CD4-positive, alpha-beta T cell treated with Interleukin-17A for 4 hours (primary cell): ENCODE measurements around the gene COL9A3.
A peak's percentile ranks its signal among the peaks of the same experiment; 100 is the strongest.

Source experiments
- DNase-seq: peaks from one replicate; pipeline ENCODE4 v3.0.0-alpha.2; 2020; ENCODE audit warnings: mixed read lengths

The COL9A3 gene

GRCh38 chr20:62825986-62826645 is 9.3 kb downstream of the COL9A3 start:
- no peak for DNase-seq

DNA sequence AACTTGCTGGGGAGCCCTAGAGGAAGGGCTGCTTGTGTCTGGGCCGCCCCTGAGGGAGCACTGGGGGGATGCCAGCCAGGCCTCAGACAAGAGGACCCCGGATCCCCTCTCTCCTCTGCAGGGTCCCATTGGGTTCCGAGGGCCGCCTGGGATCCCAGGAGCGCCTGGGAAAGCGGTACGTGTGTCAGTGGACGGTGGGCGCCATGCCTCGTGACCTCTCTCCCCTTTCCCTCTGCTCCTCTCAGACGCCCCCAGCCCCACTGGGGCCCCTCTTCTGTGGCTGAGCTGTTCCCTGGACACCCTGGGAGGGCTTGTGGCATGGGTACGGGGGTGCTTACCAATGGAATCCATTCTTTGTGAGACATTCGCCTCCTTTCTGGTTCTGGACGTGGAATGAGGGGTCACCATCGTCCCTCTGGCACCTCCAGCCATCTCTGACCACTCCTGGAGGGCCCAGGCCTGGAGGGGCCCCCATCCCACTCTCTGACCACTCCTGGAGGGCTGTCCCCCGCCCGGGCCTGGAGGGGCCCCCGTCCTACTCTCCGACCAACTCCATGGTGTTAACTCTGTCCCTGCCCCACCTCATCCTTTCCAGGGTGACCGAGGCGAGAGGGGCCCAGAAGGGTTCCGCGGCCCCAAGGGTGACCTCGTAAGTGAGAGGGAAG is 9.9 kb downstream of the COL9A3 start:
- no peak for DNase-seq

- DNase-seq = no peak
These were observed 10.6 kb downstream of the COL9A3 start for GRCh38 chr20:62827311-62828038.

- no peak for DNase-seq
These were observed 11.2 kb downstream of the COL9A3 start for GRCh38 chr20:62828051-62828450.

DNA sequence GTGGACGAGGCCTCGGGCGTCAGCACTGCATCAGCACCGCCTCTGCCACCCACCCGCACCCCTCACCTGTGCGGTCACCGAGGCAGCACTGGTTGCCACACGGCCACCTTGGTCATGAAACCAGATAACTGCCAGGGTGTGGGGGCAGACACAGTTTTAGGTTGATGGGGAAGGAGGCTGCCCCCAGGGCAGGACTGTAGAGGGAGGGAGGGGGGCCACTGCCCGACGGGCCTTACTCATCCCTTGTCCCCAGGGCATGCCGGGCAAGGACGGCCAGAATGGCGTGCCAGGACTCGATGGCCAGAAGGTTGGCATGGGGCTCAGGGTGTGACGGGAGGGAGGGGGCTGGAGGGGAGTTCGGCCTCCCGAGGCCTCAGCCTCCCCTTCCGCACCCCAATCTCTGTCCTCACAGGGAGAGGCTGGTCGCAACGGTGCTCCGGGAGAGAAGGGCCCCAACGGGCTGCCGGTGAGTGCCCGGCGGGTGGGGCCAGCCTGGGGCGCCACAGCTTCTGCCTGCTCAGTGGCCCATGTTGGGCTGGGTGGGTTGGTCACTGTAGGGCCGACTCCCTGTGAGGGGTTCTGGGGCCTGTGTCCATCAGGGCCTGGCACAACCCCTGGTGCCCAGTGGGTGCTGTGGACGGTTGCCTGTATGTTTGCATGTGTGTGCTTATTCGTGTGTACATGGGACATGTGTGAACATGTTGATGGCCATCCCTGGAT is 11.8 kb downstream of the COL9A3 start:
- no peak for DNase-seq

- DNase-seq = no peak
These were observed 12.7 kb downstream of the COL9A3 start for GRCh38 chr20:62829231-62830230.

DNA sequence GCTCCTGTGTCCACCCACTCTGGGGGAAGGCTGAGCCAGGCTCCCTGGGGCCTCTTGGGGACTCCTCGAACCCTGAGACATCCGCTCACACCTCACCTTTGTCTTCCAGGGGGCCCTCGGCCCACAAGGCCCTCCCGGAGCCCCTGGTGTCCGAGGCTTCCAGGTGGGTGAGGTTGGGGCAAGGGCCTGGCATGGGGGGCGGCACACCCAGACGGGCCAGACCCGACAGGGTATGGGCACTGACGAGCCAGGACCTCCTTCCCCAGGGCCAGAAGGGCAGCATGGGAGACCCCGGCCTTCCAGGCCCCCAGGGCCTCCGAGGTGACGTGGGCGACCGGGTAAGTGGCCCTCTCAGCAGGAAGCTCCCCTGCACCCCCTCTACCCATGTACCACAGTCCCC is 13.4 kb downstream of the COL9A3 start:
- DNase-seq = no peak

GRCh38 chr20:62830821-62831220 is 14.0 kb downstream of the COL9A3 start:
- no peak for DNase-seq

DNA sequence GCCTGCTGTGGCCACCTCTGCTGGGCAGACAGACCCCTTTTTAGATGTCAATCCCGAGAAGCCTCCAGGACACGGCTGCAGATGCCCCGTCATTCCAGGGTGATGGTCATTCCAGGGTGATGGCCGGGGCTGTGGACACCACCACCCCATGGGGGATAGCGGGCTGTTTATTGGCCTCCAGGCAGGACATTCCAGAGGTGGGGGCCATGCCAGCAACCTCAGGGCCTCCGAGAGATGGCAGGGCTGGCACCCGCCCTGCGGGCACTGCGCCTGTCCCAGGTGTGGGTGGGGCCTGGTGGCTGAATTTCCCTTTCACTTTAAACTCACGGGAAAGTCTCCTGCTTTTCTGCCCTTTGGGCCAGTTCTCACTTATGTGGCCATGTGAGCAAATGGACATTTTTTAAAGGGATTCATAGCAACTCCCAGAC is 14.5 kb downstream of the COL9A3 start:
- no peak for DNase-seq

DNA sequence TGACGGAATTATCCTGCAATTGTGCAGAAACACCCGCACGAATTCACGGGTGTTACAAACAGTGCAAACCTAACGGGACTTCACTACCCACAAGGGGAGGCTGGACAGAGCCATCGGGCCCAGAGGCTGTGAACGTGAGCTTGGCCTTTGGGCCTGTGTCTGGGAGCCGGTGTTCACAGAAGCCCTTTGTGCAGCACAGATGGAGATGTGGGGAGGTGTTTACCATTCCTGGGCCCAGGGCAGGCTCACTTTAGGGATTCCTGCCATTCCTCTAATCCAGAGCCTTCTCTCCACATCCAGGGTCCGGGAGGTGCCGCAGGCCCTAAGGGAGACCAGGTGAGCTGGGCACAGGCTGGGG is 15.0 kb downstream of the COL9A3 start:
- DNase-seq = no peak

GRCh38 chr20:62832212-62832922 is 15.5 kb downstream of the COL9A3 start:
- peak; percentile 28 for DNase-seq

GRCh38 chr20:62832951-62833391 is 16.1 kb downstream of the COL9A3 start:
- DNase-seq = no peak

DNA sequence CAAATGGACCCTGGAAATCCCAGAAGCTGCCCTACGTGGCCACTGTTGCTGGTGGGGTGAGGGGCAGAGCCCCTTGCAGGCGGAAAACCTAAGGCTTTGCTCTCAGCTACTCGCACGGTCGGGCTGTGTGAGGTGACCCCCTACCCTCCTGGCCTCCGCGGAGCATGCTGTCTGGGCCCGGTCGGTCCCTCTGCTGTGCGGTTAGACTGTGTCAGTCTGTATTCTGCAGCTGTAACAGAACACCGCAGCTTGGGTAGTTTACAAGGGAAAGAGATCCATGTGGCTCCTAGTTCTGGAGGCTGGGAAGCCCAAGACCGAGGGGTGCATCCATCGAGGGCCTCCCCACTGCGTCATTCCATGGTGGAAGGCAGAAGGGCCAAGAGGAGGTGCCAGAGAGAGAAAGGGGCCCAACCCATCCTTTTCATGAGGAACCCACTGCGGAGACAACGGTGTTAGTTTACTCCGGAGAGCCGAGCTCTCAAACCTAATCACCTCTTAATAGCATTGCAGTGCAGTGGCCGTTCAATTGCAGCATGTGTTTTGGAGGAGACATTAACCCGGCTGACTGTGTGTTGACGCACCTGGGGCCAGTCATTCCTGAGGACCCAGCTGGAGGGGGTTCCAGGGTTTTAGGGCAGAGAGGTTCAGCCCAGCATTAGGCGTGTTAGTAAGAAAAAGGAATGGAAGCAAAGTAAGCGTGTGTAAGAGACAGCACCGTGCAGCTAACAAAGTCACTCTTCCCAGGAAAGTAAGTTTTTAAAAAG is 18.3 kb downstream of the COL9A3 start:
- no peak for DNase-seq

DNA sequence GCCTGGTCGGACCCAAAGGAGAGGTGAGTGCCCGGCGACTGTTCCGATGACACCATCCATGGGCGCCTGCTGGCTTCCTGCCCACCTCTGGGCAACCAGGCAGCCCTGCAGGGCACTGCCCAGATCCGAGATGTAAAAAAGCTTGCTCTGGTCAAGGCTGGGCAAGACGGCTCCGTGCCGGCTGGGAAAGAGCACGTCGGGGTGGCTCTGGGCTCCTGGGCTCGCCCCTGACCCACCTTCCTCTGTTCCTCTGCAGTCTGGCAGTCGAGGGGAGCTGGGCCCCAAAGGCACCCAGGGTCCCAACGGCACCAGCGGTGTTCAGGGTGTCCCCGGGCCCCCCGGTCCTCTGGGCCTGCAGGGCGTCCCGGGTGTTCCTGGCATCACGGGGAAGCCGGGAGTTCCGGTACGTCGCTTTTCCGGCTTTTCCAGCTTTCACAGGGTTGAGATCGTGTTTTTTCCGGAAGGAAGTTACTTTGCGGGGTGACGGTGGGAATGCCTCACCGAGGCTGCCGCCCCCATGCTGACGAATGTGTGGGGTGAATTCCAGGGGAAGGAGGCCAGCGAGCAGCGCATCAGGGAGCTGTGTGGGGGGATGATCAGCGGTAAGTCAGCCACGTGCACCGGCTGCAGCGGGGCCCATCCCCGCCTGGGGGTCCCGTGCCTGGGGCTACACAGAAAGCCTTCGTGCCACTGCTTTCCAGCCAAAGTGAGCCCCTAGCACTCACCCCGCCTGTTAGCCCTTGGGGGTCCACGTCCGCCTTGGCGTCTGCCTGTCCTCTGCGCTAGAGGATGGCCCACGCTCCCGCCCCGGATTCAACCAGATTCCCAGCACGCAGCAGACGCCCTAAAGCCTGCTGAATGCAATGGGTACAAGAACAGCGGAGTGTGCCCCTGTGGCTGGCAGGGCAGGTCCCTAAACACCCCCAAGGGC is 19.3 kb downstream of the COL9A3 start:
- no peak for DNase-seq

GRCh38 chr20:62836967-62837490 is 20.2 kb downstream of the COL9A3 start:
- no peak for DNase-seq

DNA sequence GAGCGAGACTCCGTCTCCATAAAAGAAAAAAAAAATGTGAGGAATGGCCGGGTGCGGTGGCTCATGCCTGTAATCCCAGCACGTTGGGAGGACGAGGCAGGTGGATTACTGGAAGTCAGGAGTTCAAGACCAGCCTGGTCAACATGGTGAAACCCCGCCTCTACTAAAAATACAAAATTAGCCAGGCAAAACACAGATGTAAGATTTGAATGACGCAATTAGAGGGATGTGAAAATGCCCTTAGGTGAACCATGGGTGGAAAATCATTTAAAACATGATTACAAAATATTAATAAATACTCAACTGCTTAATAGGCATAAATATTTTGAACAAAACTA is 20.9 kb downstream of the COL9A3 start:
- DNase-seq = no peak

DNA sequence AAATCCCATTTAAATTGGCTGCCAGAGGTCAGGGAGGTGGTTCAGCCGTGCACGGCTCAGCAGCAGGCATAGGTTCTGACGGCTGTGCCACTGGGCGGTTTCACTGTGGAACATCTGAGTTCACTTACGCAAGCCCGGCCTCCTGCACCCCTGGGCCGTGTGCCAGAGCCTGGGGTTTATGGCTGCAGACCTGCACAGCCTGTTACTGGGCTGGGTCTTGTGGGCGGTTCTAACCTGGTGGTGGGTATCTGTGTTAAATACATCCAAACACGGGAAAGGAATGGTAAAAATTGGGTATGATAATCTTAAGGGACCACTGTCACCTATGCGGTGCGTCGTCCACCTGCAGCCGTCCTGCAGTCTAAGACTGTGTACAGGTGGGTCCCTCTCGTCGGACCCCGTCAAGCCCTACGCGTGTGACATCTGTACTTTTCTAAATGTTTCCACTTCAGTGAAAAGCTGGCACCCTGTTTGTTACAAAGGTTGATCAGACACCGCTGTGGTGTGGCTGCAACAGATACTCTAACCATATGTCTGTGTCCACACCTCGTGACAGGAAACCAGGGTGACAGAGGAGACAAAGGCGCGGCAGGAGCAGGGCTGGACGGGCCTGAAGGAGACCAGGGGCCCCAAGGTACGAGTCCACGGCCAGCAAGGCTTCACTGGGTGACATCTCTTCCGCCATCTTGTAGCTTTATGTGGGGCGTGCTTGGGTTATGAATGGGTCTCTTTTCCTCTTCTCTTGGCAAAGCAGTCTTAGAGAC is 21.5 kb downstream of the COL9A3 start:
- no peak for DNase-seq

DNA sequence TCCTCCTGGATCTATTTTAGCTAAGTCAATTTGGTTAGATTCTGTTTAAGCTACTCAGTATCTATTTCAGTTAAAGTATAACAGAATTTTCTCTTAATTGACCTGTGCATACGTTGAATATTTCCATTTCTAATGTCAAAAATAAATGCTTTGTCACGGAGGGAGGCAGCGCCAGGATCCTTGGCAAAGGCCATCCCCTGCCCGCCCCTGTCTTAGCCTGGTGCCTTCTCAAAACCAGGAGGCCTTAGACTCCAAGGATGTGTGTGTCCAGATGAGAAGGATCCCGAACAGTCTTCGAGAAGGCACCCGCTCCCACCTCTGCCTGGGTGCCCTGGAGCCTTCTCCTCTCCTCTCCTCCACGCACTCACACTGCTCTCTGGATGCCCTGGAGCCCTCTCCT is 22.4 kb downstream of the COL9A3 start:
- no peak for DNase-seq

DNA sequence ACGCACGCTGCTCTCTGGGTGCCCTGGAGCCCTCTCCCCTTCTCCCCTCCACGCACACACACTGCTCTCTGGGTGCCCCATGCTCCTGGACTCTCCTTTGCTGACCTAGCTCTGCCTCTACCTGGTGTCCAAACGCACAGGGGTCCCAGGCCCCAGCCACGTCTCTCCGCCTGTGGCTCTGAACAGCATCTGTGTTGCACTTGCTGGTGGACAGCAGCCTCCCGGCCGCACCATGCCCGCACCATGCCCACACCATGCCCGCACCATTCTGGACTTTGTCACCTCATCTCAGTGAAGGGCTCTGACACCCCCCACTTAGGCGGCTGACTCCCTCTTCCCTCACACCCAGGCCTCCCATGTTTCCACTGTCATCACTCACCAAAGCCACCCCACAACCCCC is 23.0 kb downstream of the COL9A3 start:
- no peak for DNase-seq
